A549 (cell line): ENCODE results near the gene CXCR2. TPM values are rescaled to one million over a fixed set of nuclear protein-coding genes. Genes with fewer than 3 reads are reported as not detected.

Experiments
- ATAC-seq, 2 experiments: fragments of 200-7000 bp in 1 of 2; fragments of >200 bp in 1 of 2; cut with Nextera tagmentation in 1 of 2; cut with Tn5 transposase in 1 of 2; 3 replicates each; pipeline versions ENCODE4 v1.8.0 to v1.9.1; 2018 to 2020; ENCODE audit warnings: mild to moderate bottlenecking in 1 of 2, moderate library complexity in 1 of 2
- CTCF ChIA-PET: fragments of 300-600 bp; sonication (Branson Sonifier 250); formaldehyde crosslinking; extraction: SDS; loops from one replicate; lab custom pipeline; 2021; ENCODE audit warnings: antibody characterized with exemption, inconsistent platforms; lab: Yijun Ruan, JAX
- POLR2A ChIA-PET: fragments of 350-600 bp; formaldehyde crosslinking; extraction: SDS; loops from one replicate; lab custom pipeline; 2021; ENCODE audit warnings: antibody characterized with exemption, inconsistent platforms; lab: Yijun Ruan, JAX
- DNase-seq, 2 experiments: peaks; one replicate each; pipeline versions ENCODE4 v3.0.0 to v3.0.0-alpha.2; 2011 to 2016; ENCODE audit warnings: low read depth in 1 of 2, low spot score in 1 of 2
- FAIRE-seq: peaks from 2 replicates; lab custom pipeline; 2011; peaks lifted over from hg19 to GRCh38; lab: Jason Lieb, UNC
- H3K27ac ChIP-seq, 2 experiments: fragments of >200 bp; sonication (Bioruptor Twin); formaldehyde crosslinking; 3 replicates each; pipeline ENCODE4 v1.5.1; 2016 to 2017
- H3K4me1 ChIP-seq: fragments of >200 bp; sonication (Bioruptor Twin); formaldehyde crosslinking; 3 replicates; pipeline ENCODE4 v1.6.1; 2016
- H3K4me2 ChIP-seq: fragments of >200 bp; sonication (Bioruptor Twin); formaldehyde crosslinking; 3 replicates; pipeline ENCODE4 v1.6.1; 2016
- H3K4me3 ChIP-seq: fragments of >200 bp; sonication (Bioruptor Twin); formaldehyde crosslinking; 3 replicates; pipeline ENCODE4 v1.5.1; 2016
- H3K9me3 ChIP-seq: fragments of >200 bp; sonication (Bioruptor Twin); formaldehyde crosslinking; 3 replicates; pipeline ENCODE4 v1.6.1; 2016
- BCL3 ChIP-seq: fragments of >200 bp; sonication (Bioruptor Twin); formaldehyde crosslinking; IDR thresholded peaks from 3 replicates; pipeline ENCODE4 v1.6.1; 2016
- BHLHE40 ChIP-seq: IDR thresholded peaks from 2 replicates; pipeline ENCODE4 v1.6.1; 2012; ENCODE audit warnings: low read depth, low read length, inconsistent platforms
- CHD2 ChIP-seq: fragments of 150-350 bp; IDR thresholded peaks from 2 replicates; pipeline ENCODE4 v1.6.1; 2014; ENCODE audit warnings: low read length; ENCODE audit not compliant: partially characterized antibody
- EHMT2 ChIP-seq: fragments of 200-600 bp; sonication (generic); IDR thresholded peaks from 2 replicates; pipeline ENCODE4 v1.6.1; 2016; ENCODE audit warnings: antibody characterized with exemption, low read depth, mild to moderate bottlenecking, moderate library complexity
- ELK1 ChIP-seq: fragments of 150-350 bp; IDR thresholded peaks from 2 replicates; pipeline ENCODE4 v1.6.1; 2014; ENCODE audit warnings: low read depth, mild to moderate bottlenecking, low read length
- FOSB ChIP-seq: fragments of 250-450 bp; sonication (Bioruptor Pico); IDR thresholded peaks from 2 replicates; pipeline ENCODE4 v1.5.0; 2020; ENCODE audit warnings: mild to moderate bottlenecking, moderate library complexity
- HMGXB4 ChIP-seq: fragments of 250-450 bp; sonication (Bioruptor Pico); IDR thresholded peaks from 2 replicates; pipeline ENCODE4 v1.5.0; 2021; ENCODE audit warnings: mild to moderate bottlenecking, moderate library complexity, borderline replicate concordance
- JUNB ChIP-seq: fragments of >200 bp; sonication (Bioruptor Twin); formaldehyde crosslinking; IDR thresholded peaks from 2 replicates; pipeline ENCODE4 v1.6.1; 2016
- KDM5A ChIP-seq: fragments of 200-600 bp; sonication (generic); IDR thresholded peaks from 2 replicates; pipeline ENCODE4 v1.6.1; 2016; ENCODE audit warnings: antibody characterized with exemption, mild to moderate bottlenecking
- MAFK ChIP-seq: fragments of 450-650 bp; IDR thresholded peaks from 2 replicates; pipeline ENCODE4 v1.6.1; 2014; ENCODE audit not compliant: partially characterized antibody
- MAZ ChIP-seq: fragments of 150-350 bp; IDR thresholded peaks from 2 replicates; pipeline ENCODE4 v1.6.1; 2014; ENCODE audit warnings: antibody characterized with exemption, low read depth, low read length, borderline replicate concordance
- PBX3 ChIP-seq: IDR thresholded peaks from 2 replicates; pipeline ENCODE4 v1.6.1; 2012
- POLR2A ChIP-seq: IDR thresholded peaks from 2 replicates; pipeline ENCODE4 v1.6.1; 2012; ENCODE audit warnings: mild to moderate bottlenecking, low read length
- POLR2AphosphoS2 ChIP-seq: conservative IDR thresholded peaks from 2 replicates; pipeline ENCODE4 v1.6.1; 2012; ENCODE audit warnings: low read length, improper control_type of control experiment, inconsistent platforms
- RARB ChIP-seq: fragments of 250-450 bp; sonication (Bioruptor Pico); IDR thresholded peaks from 2 replicates; pipeline ENCODE4 v1.8.0; 2021; ENCODE audit warnings: mild to moderate bottlenecking, moderate library complexity
- REST ChIP-seq: fragments of 200-600 bp; sonication (generic); IDR thresholded peaks from 2 replicates; pipeline ENCODE4 v1.6.1; 2016; ENCODE audit warnings: antibody characterized with exemption, mild to moderate bottlenecking, moderate library complexity
- RNF2 ChIP-seq: fragments of 200-600 bp; sonication (generic); IDR thresholded peaks from 2 replicates; pipeline ENCODE4 v1.6.1; 2016; ENCODE audit warnings: low read depth, mild to moderate bottlenecking, antibody characterized with exemption, moderate library complexity, borderline replicate concordance
- SMC3 ChIP-seq: fragments of >200 bp; sonication (Bioruptor Twin); formaldehyde crosslinking; IDR thresholded peaks from 3 replicates; pipeline ENCODE4 v1.6.1; 2018; ENCODE audit warnings: inconsistent platforms
- SREBF2 ChIP-seq: fragments of 450-650 bp; IDR thresholded peaks from 2 replicates; pipeline ENCODE4 v1.6.1; 2014; ENCODE audit warnings: mild to moderate bottlenecking, moderate library complexity
- TP53 ChIP-seq: fragments of 250-450 bp; sonication (Bioruptor Pico); IDR thresholded peaks from 2 replicates; pipeline ENCODE4 v1.5.0; 2021; ENCODE audit warnings: mild to moderate bottlenecking, moderate library complexity
- ZSCAN20 ChIP-seq: fragments of 250-450 bp; sonication (Bioruptor Pico); IDR thresholded peaks from 2 replicates; pipeline ENCODE4 v1.8.0; 2022; ENCODE audit warnings: mild to moderate bottlenecking, moderate library complexity
- WGBS: methylation state at CpG from one replicate; pipeline ENCODE4 v1.1.6; 2017; ENCODE audit errors: missing lambda C conversion rate; 5-methylcytosine and 5-hydroxymethylcytosine counted together
- polyA plus RNA-seq, 4 experiments: library from polyadenylated mRNA; depleted of rRNA in 3 of 4; stranded (reverse); fragments of >200 nt; fragmentation: RNase III in 1 of 4; extraction: RNeasy Plus Mini Kit Qiagen cat#74134 plus additional on column Dnase treatment in 1 of 4; gene quantifications; 2 replicates in 3 of 4; 3 replicates in 1 of 4; pipeline ENCODE4 v1.2.3, GENCODE V29; 2011 to 2017

Gene CXCR2
- polyA plus RNA-seq, 2 of the 4 experiments (the other 2 are of a cell fraction), result 0.08 TPM; not detected in 1

- H3K4me2 ChIP-seq, result no peak overlapping the region
- ATAC-seq, result no peak
- H3K9me3 ChIP-seq, result no peaks in the 10 kb centered on the region
- POLR2A ChIA-PET, result no interaction called here
- no peak overlapping the region for H3K4me3 ChIP-seq
- no peak for FAIRE-seq
- H3K27ac ChIP-seq, result no peak overlapping the region
- WGBS, result 71% methylated on average over 6 of the region's 6 CpGs
- DNase-seq, result no peak
- TF ChIP-seq RNF2 (no peak), CHD2 (no peak), BHLHE40 (no peak), SMC3 (no peak), POLR2A (no peak), HMGXB4 (CRISPR knock-in tag) (no peak), TP53 (CRISPR knock-in tag) (no peak), ZSCAN20 (CRISPR knock-in tag) (no peak), JUNB (no peak), POLR2AphosphoS2 (no peak), ELK1 (no peak), EHMT2 (no peak), REST (no peak)
- CTCF ChIA-PET, result no interaction called here
- H3K4me1 ChIP-seq, result no peaks in the 10 kb centered on the region
Measured at GRCh38 chr2:218129458-218130135, 3.8 kb downstream of the CXCR2 start.

GRCh38 chr2:218130377-218130776 is 4.5 kb downstream of the CXCR2 start:
- FAIRE-seq, result no peak
- Histone ChIP-seq H3K4me1 (no peaks in the 10 kb centered on the region), H3K4me2 (no peak overlapping the region), H3K4me3 (no peak overlapping the region), H3K9me3 (no peaks in the 10 kb centered on the region), H3K27ac (no peak overlapping the region)
- 81% methylated on average over 2 of the region's 2 CpGs for WGBS
- ChIA-PET POLR2A (no interaction called here), CTCF (interaction anchor here (1.1 kb wide), 1 partner anchor 60 kb away, joined by 3 read pairs; no protein-coding TSS in a partner anchor)
- TF ChIP-seq RNF2, result no peak
- TF ChIP-seq SREBF2, result no peak
- TF ChIP-seq BCL3, result no peak
- TF ChIP-seq FOSB (CRISPR knock-in tag), result no peak
- TF ChIP-seq KDM5A, result no peak
- TF ChIP-seq RARB (CRISPR knock-in tag), result no peak
- no peak for TF ChIP-seq MAZ
- no peak for TF ChIP-seq PBX3
- no peak for TF ChIP-seq MAFK
- no peak for DNase-seq
- ATAC-seq, result no peak
